SK-N-SH (cell line): Measurements from ENCODE around the gene GFPT2. TPM values are rescaled to one million over a fixed set of nuclear protein-coding genes. Genes with fewer than 3 reads are reported as not detected.

Source experiments
- CTCF ChIA-PET: fragments of 300-600, 350-600 bp; formaldehyde crosslinking; extraction: SDS; loops from one replicate; lab custom pipeline; 2021; lab: Yijun Ruan, JAX
- POLR2A ChIA-PET: fragments of 350-600 bp; sonication (Branson Sonifier 250); formaldehyde crosslinking; extraction: SDS; loops from one replicate; lab custom pipeline; 2020; ENCODE audit warnings: antibody characterized with exemption, inconsistent platforms; lab: Yijun Ruan, JAX
- DNase-seq: peaks from one replicate; pipeline ENCODE4 v3.0.0; 2012
- H2AFZ ChIP-seq: fragments of 200-600 bp; sonication (generic); 2 replicates; pipeline ENCODE4 v1.8.1; 2016; ENCODE audit warnings: antibody characterized with exemption, mild to moderate bottlenecking, low read depth
- H3F3A ChIP-seq: fragments of 200-600 bp; sonication (generic); replicated peaks from 2 replicates; pipeline ENCODE3; 2016; ENCODE audit warnings: antibody characterized with exemption, mild to moderate bottlenecking; ENCODE audit not compliant: insufficient read depth
- H3K27ac ChIP-seq, 2 experiments: fragments of 200-500 bp in 1 of 2; fragments of 200-600 bp in 1 of 2; sonication (Bioruptor generic) in 1 of 2; sonication (generic), shearing (Covaris generic) in 1 of 2; 2 replicates each; pipeline versions ENCODE4 v1.5.1 to v1.6.1; 2014 to 2016; ENCODE audit warnings: low read depth in 2 of 2, inconsistent platforms in 1 of 2, low read length in 1 of 2, mild to moderate bottlenecking in 1 of 2, mixed read lengths in 1 of 2
- H3K27me3 ChIP-seq: fragments of 200-600 bp; sonication (generic), shearing (Covaris generic); 2 replicates; pipeline ENCODE4 v1.6.1; 2016; ENCODE audit warnings: mixed run types; ENCODE audit not compliant: insufficient read depth
- H3K36me3 ChIP-seq, 2 experiments: fragments of 200-500 bp in 1 of 2; fragments of 200-600 bp in 1 of 2; sonication (Bioruptor generic) in 1 of 2; sonication (generic) in 1 of 2; replicated peaks in 1 of 2; 2 replicates each; pipeline versions ENCODE3 to v1.5.1; 2014 to 2016; ENCODE audit warnings: low read length in 1 of 2, mild to moderate bottlenecking in 1 of 2; ENCODE audit not compliant: insufficient read depth in 2 of 2, control insufficient read depth in 1 of 2
- H3K4me1 ChIP-seq, 2 experiments: fragments of 200-500 bp in 1 of 2; fragments of 200-600 bp in 1 of 2; sonication (Bioruptor generic) in 1 of 2; sonication (generic), shearing (Covaris generic) in 1 of 2; 2 replicates each; pipeline versions ENCODE4 v1.5.1 to v1.6.1; 2014 to 2016; ENCODE audit warnings: low read depth in 1 of 2, low read length in 1 of 2, mixed run types in 1 of 2; ENCODE audit not compliant: insufficient read depth in 2 of 2, control insufficient read depth in 1 of 2
- H3K4me2 ChIP-seq: fragments of 200-600 bp; sonication (generic), shearing (Covaris generic); 2 replicates; pipeline ENCODE4 v1.6.1; 2017; ENCODE audit warnings: mixed run types
- H3K4me3 ChIP-seq, 2 experiments: fragments of 200-500 bp in 1 of 2; fragments of 200-600 bp in 1 of 2; sonication (Bioruptor generic) in 1 of 2; sonication (generic), shearing (Covaris generic) in 1 of 2; 2 replicates each; pipeline versions ENCODE4 v1.5.1 to v1.8.1; 2014 to 2016; ENCODE audit warnings: low read depth in 2 of 2, inconsistent platforms in 1 of 2, low read length in 1 of 2, mild to moderate bottlenecking in 1 of 2, mixed read lengths in 1 of 2, moderate library complexity in 1 of 2
- H3K79me2 ChIP-seq: fragments of 200-600 bp; sonication (generic); 2 replicates; pipeline ENCODE4 v1.8.1; 2017; ENCODE audit warnings: mild to moderate bottlenecking; ENCODE audit not compliant: insufficient read depth
- H3K9ac ChIP-seq: fragments of 200-600 bp; sonication (generic); 2 replicates; pipeline ENCODE4 v1.6.1; 2017; ENCODE audit warnings: mixed run types
- H3K9me2 ChIP-seq: fragments of 200-600 bp; sonication (generic); 2 replicates; pipeline ENCODE4 v1.6.1; 2017; ENCODE audit warnings: mixed run types
- H3K9me3 ChIP-seq: fragments of 200-600 bp; sonication (generic); 2 replicates; pipeline ENCODE4 v1.6.1; 2017; ENCODE audit warnings: mixed run types, mild to moderate bottlenecking, moderate library complexity
- H4K20me1 ChIP-seq: fragments of 200-600 bp; sonication (generic); 2 replicates; pipeline ENCODE4 v1.6.1; 2017; ENCODE audit warnings: mild to moderate bottlenecking, mixed run types; ENCODE audit not compliant: insufficient read depth
- CHD2 ChIP-seq: fragments of 150-350 bp; IDR thresholded peaks from 2 replicates; pipeline ENCODE4 v1.6.1; 2018; ENCODE audit warnings: low read length; ENCODE audit not compliant: partially characterized antibody
- EP300 ChIP-seq, 2 experiments: IDR thresholded peaks; 2 replicates each; pipeline versions ENCODE4 v1.4.0 to v1.6.1; 2012; ENCODE audit warnings: borderline replicate concordance in 1 of 2, low read depth in 1 of 2, low read length in 1 of 2
- EZH2phosphoT487 ChIP-seq: fragments of 200-600 bp; sonication (generic); IDR thresholded peaks from 2 replicates; pipeline ENCODE4 v1.6.1; 2017; ENCODE audit warnings: low read depth, mixed run types, mild to moderate bottlenecking, antibody characterized with exemption, moderate library complexity, borderline replicate concordance
- FOXM1 ChIP-seq: IDR thresholded peaks from 2 replicates; pipeline ENCODE4 v1.4.0; 2012; ENCODE audit warnings: low read depth, mild to moderate bottlenecking
- GABPA ChIP-seq: IDR thresholded peaks from 2 replicates; pipeline ENCODE4 v1.4.0; 2012; ENCODE audit warnings: low read depth, mild to moderate bottlenecking
- GATA2 ChIP-seq: sonication (generic); formaldehyde crosslinking; IDR thresholded peaks from 2 replicates; pipeline ENCODE4 v1.5.0; 2020; ENCODE audit warnings: mild to moderate bottlenecking, missing genetic modification reagents
- NFIC ChIP-seq: IDR thresholded peaks from 2 replicates; pipeline ENCODE4 v1.4.0; 2012; ENCODE audit warnings: borderline replicate concordance
- TEAD4 ChIP-seq: IDR thresholded peaks from 2 replicates; pipeline ENCODE4 v1.4.0; 2012; ENCODE audit warnings: mild to moderate bottlenecking, borderline replicate concordance; ENCODE audit not compliant: insufficient read depth
- USF1 ChIP-seq: IDR thresholded peaks from 2 replicates; pipeline ENCODE4 v1.4.0; 2012; ENCODE audit warnings: low read depth, borderline replicate concordance
- YY1 ChIP-seq: IDR thresholded peaks from 2 replicates; pipeline ENCODE4 v1.4.0; 2012; ENCODE audit warnings: low read depth, mild to moderate bottlenecking
- ZBTB33 ChIP-seq: IDR thresholded peaks from 2 replicates; pipeline ENCODE4 v1.4.0; 2012; ENCODE audit warnings: low read depth, borderline replicate concordance
- WGBS: methylation state at CpG from one replicate; pipeline ENCODE4 v1.1.6; 2017; ENCODE audit warnings: low lambda C conversion rate; 5-methylcytosine and 5-hydroxymethylcytosine counted together
- polyA plus RNA-seq, 3 experiments: library from polyadenylated mRNA; depleted of rRNA; stranded (reverse); fragments of >200 nt; gene quantifications; 2 replicates each; pipeline ENCODE4 v1.2.3, GENCODE V29; 2012
- TF ChIP-seq, protein P1 (sequence below): IDR thresholded peaks from 2 replicates; pipeline ENCODE4 v1.6.1; 2012; ENCODE audit warnings: mild to moderate bottlenecking, low read depth, low read length, moderate library complexity
- TF ChIP-seq, protein P2 (sequence below): fragments of 200-600 bp; sonication (generic); IDR thresholded peaks from 2 replicates; pipeline ENCODE4 v1.6.1; 2017; ENCODE audit warnings: antibody characterized with exemption, mild to moderate bottlenecking, moderate library complexity

The GFPT2 gene
- polyA plus RNA-seq, 1 of the 3 experiments (the other 2 are of a cell fraction), result 8.1 TPM

DNA sequence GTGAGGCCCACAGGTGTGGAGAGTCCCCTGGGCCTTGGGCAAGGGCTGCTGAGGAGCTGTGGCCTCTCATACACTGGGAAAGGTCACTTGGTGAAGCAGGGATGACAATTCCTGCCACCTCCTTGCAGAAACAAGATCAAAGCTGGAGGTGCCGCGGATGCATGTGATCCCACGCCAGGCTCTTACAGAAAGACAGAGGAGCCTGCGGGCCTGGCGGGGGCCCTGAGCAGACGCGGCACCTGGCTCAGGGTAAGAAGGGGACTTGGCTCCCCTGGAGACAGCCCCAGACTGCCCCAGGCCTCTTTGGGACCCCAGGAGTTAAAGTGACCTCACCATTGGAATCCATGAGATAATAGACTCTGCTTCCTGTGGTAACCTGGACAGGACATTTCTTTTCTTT, 4.8 kb downstream of the GFPT2 start:
- 87% methylated on average over 7 of the region's 7 CpGs for WGBS
- Histone ChIP-seq H3K79me2 (no peaks in the 10 kb centered on the region), H3K36me3 (no peaks in the 10 kb centered on the region), H3K4me2 (no peak overlapping the region), H4K20me1 (no peaks in the 10 kb centered on the region), H3K4me1 (peaks cover 0 to 23% of the 10 kb centered on the region in 2 experiments; a peak in 1 of 4 replicates)
- no peak for TF ChIP-seq EZH2phosphoT487
- no peak for TF ChIP-seq ZBTB33
- no peak for TF ChIP-seq CHD2
- no peak for TF ChIP-seq EP300 (IDR thresholded peaks at IDR 0.05; ENCODE audit: borderline replicate concordance in 1 of 2, low read depth in 1 of 2, low read length in 1 of 2)
- TF ChIP-seq, protein P1, sequence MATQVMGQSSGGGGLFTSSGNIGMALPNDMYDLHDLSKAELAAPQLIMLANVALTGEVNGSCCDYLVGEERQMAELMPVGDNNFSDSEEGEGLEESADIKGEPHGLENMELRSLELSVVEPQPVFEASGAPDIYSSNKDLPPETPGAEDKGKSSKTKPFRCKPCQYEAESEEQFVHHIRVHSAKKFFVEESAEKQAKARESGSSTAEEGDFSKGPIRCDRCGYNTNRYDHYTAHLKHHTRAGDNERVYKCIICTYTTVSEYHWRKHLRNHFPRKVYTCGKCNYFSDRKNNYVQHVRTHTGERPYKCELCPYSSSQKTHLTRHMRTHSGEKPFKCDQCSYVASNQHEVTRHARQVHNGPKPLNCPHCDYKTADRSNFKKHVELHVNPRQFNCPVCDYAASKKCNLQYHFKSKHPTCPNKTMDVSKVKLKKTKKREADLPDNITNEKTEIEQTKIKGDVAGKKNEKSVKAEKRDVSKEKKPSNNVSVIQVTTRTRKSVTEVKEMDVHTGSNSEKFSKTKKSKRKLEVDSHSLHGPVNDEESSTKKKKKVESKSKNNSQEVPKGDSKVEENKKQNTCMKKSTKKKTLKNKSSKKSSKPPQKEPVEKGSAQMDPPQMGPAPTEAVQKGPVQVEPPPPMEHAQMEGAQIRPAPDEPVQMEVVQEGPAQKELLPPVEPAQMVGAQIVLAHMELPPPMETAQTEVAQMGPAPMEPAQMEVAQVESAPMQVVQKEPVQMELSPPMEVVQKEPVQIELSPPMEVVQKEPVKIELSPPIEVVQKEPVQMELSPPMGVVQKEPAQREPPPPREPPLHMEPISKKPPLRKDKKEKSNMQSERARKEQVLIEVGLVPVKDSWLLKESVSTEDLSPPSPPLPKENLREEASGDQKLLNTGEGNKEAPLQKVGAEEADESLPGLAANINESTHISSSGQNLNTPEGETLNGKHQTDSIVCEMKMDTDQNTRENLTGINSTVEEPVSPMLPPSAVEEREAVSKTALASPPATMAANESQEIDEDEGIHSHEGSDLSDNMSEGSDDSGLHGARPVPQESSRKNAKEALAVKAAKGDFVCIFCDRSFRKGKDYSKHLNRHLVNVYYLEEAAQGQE, result no peak
- no peak for TF ChIP-seq YY1
- TF ChIP-seq FOXM1, result no peak
- no peak for TF ChIP-seq GATA2
- no peak for TF ChIP-seq NFIC
- no peak for TF ChIP-seq GABPA
- no peak for TF ChIP-seq TEAD4
- no peak for TF ChIP-seq USF1
- TF ChIP-seq, protein P2, sequence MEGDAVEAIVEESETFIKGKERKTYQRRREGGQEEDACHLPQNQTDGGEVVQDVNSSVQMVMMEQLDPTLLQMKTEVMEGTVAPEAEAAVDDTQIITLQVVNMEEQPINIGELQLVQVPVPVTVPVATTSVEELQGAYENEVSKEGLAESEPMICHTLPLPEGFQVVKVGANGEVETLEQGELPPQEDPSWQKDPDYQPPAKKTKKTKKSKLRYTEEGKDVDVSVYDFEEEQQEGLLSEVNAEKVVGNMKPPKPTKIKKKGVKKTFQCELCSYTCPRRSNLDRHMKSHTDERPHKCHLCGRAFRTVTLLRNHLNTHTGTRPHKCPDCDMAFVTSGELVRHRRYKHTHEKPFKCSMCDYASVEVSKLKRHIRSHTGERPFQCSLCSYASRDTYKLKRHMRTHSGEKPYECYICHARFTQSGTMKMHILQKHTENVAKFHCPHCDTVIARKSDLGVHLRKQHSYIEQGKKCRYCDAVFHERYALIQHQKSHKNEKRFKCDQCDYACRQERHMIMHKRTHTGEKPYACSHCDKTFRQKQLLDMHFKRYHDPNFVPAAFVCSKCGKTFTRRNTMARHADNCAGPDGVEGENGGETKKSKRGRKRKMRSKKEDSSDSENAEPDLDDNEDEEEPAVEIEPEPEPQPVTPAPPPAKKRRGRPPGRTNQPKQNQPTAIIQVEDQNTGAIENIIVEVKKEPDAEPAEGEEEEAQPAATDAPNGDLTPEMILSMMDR, result no peak
- TF ChIP-seq, all 33 proteins: peak for 0
- Histone ChIP-seq H3F3A (no peaks in the 10 kb centered on the region), H3K27ac (no peak overlapping the region), H3K9ac (no peak overlapping the region), H3K9me2 (no peaks in the 10 kb centered on the region), H2AFZ (no peak overlapping the region), H3K9me3 (no peaks in the 10 kb centered on the region), H3K4me3 (no peak overlapping the region), H3K27me3 (no peaks in the 10 kb centered on the region)
- ChIA-PET POLR2A (no interaction called here), CTCF (interaction anchor here (1.3 to 2.6 kb wide), 2 partner anchors 20 to 33 kb away, joined by 3 to 15 read pairs; no protein-coding TSS in a partner anchor)
- DNase-seq, result no peak
